ENCODE data around the gene CXCL11.
"Not testable (repeated sequence)": the region's sequence is repeated elsewhere in the genome, so short reads cannot be mapped to it uniquely, and the experiment has no call there.

The CXCL11 gene

DNA sequence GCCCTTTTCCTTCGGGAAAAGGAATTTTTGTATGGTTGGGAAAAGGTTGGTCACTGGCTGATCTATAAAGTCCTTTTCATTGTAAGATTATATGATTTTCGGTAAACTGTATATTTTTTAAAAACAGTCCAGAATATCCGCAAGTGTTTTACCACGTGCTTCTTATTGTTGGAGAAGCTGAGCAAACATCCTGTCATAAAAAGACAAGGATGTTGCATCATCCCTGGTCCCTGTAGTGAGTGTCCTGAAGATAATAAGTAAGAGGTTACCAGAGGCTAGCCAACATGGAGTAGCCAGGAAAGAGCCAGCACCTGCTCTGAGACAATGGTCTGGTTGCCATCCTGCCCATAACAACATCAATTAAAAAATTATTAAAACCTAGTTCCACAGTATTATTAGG is 33.7 kb downstream of the CXCL11 start:
- DNase-seq (ENCODE audit: extremely low read depth in 1 of 2, low read depth in 1 of 2): no peak

DNA sequence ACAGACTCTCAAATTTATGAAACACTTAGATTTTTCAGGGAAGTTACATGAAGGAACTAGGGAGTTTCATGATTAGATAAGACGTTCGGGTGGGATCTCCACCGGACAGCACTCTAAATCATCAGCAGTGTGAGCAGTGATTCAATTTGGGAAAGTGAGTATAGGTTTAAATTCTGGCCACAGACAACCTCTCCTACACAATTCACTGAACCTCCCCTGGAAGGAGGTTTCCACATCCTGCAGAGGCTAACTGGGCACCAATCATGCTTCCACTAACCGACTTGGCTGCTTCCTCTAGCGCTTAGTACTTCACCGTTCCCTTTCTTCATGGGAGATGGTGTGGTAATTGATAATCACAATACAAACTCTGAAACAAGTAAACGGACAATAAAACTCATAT is 34.2 kb downstream of the CXCL11 start:
- no peak for DNase-seq (ENCODE audit: extremely low read depth in 1 of 2, low read depth in 1 of 2)

GRCh38 chr4:76000279-76000678 is 35.6 kb downstream of the CXCL11 start:
- DNase-seq (ENCODE audit: extremely low read depth in 1 of 2, low read depth in 1 of 2): no peak

DNA sequence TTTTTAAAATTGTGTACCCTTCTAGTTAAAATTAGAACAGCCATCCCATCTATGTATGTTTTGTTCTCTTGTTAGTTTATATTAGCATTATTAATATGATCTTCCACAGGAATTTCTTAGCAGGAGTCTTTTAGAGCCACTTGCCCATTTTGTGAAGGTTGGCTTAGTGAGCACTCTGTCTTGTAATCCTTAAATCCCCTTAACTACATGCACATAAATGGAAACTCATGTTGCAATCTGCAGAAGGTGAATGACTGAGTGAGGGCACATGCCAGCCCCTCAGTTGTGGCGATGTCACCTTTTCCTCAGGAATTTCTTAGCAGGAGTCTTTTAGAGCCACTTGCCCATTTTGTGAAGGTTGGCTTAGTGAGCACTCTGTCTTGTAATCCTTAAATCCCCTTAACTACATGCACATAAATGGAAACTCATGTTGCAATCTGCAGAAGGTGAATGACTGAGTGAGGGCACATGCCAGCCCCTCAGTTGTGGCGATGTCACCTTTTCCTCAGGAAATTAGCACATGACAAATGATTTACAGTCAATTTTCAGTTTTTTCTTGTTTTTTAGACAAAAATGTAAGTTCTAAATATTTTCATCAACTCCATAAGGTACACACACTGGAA is 37.2 kb downstream of the CXCL11 start:
- DNase-seq (ENCODE audit: extremely low read depth in 1 of 2, low read depth in 1 of 2): not testable (repeated sequence)

GRCh38 chr4:75997946-75998345 is 37.9 kb downstream of the CXCL11 start:
- DNase-seq (ENCODE audit: extremely low read depth in 1 of 2, low read depth in 1 of 2): no peak

- no peak for DNase-seq (ENCODE audit: extremely low read depth in 1 of 2, low read depth in 1 of 2)
Observed at GRCh38 chr4:75997081-75997480, 38.8 kb downstream of the CXCL11 start.

DNA sequence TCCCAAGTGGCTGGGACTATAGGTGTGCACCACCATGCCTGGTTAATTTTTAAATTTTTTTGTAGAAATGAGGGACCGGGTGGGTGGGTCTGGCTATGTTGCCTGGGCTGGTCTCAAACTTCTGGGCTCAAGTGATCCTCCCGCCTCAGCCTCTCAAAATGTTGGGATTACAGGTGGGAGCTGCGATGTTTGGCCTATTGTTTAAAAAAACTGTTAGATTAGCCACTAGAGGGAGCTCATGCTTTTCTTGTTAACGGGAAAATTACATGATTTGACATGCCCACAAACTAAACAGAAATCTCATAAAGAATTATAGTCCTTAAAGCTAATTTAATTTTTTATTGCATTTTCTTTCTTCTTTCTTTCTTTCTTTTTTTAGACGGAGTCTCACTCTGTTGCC is 40.1 kb downstream of the CXCL11 start:
- DNase-seq (ENCODE audit: extremely low read depth in 1 of 2, low read depth in 1 of 2): no peak

GRCh38 chr4:75992462-75992861 is 43.4 kb downstream of the CXCL11 start:
- no peak for DNase-seq (ENCODE audit: extremely low read depth in 1 of 2, low read depth in 1 of 2)

DNA sequence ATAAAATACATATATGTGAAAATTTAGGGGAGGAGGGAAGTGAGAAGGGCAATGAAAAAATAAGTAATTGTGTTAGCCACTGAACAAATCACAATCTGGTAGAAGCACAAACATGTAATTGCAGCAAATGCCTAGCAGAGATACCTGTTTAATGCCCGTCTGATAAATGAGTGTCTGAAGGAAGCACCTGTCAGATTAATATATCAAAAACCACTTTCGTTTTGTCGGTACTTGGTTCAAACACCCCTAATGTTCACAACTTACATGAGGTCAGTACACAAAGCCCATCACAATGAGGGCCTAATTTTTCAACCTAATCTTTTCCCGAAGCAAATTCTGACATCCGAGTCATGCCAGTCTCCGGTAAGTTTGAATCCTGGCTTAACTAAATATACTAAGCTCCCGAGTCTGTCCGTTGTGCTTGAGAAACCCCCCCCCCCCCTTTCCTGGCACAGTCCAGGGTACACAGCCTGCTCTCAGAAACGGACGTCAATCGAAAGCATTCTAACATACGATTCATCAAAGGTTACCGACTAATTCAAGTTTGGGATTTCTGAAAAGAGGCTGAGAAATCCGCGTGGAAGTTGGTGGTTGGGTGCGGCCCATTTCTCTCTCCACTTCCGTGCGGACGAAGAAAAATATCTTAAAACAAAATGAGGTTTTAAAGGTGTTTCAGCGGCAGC is 45.9 kb downstream of the CXCL11 start:
- no peak for DNase-seq (ENCODE audit: extremely low read depth in 1 of 2, low read depth in 1 of 2)

GRCh38 chr4:75985116-75985515 is 50.8 kb downstream of the CXCL11 start:
- no peak for DNase-seq (ENCODE audit: extremely low read depth in 1 of 2, low read depth in 1 of 2)

Measured in activated CD8-positive, alpha-beta memory T cell treated with anti-CD3 and anti-CD28 coated beads for 1 hour (primary cell).